Upper lobe of left lung (tissue), 6 donors: Measurements from ENCODE around the gene PRKACB. TPM values are rescaled to one million over a fixed set of nuclear protein-coding genes. Genes with fewer than 3 reads are reported as not detected.
"Not testable (repeated sequence)": the region's sequence is repeated elsewhere in the genome, so short reads cannot be mapped to it uniquely, and the experiment has no call there.

Experiments used
- ATAC-seq, 2 donors: fragments of 200-7000 bp; cut with Tn5 transposase; one replicate each; pipeline ENCODE4 v1.9.1; 2022; ENCODE audit warnings: mild to moderate bottlenecking in 2 of 2, moderate library complexity in 2 of 2; ENCODE audit not compliant: low FRiP score in 2 of 2
- DNase-seq, 2 donors: peaks; one replicate each; pipeline ENCODE4 v3.0.0-alpha.2; 2019 to 2020
- H3K27ac ChIP-seq, 4 donors: fragments of 200-600 bp; sonication (generic); one replicate each; pipeline ENCODE4 v1.5.1; 2016 to 2019
- H3K27me3 ChIP-seq, 4 donors: fragments of 200-600 bp; sonication (generic); one replicate each; pipeline ENCODE4 v1.5.1; 2017 to 2019
- H3K36me3 ChIP-seq, 4 donors: fragments of 200-600 bp; sonication (generic); one replicate each; pipeline ENCODE4 v1.5.1; 2016 to 2019
- H3K4me1 ChIP-seq, 4 donors: fragments of 200-600 bp; sonication (generic); one replicate each; pipeline ENCODE4 v1.5.1; 2018 to 2019
- H3K4me3 ChIP-seq, 4 donors: fragments of 200-600 bp; sonication (generic); one replicate each; pipeline ENCODE4 v1.5.1; 2017 to 2019; ENCODE audit warnings: mild to moderate bottlenecking in 2 of 4, moderate library complexity in 1 of 4
- H3K9me3 ChIP-seq, 4 donors: fragments of 200-600 bp; sonication (generic); one replicate each; pipeline ENCODE4 v1.5.1; 2018 to 2019
- CTCF ChIP-seq, 6 experiments: fragments of 450-650 bp in 4 of 6; fragments of 200-600 bp in 2 of 6; sonication (generic) in 2 of 6; IDR thresholded peaks; one replicate each; pipeline ENCODE4 v1.5.1; 2016 to 2019; ENCODE audit warnings: antibody characterized with exemption in 6 of 6
- EP300 ChIP-seq, 4 donors: sonication (generic); formaldehyde crosslinking; IDR thresholded peaks; one replicate each; pipeline ENCODE4 v1.5.1; 2017; ENCODE audit warnings: antibody characterized with exemption in 4 of 4, control low read depth in 2 of 4
- POLR2A ChIP-seq, 4 donors: fragments of 450-650 bp; IDR thresholded peaks; one replicate each; pipeline ENCODE4 v1.5.1; 2016 to 2017; ENCODE audit warnings: antibody characterized with exemption in 4 of 4, mild to moderate bottlenecking in 2 of 4
- POLR2AphosphoS5 ChIP-seq, 2 donors: sonication (generic); formaldehyde crosslinking; IDR thresholded peaks; one replicate each; pipeline ENCODE4 v1.5.1; 2017; ENCODE audit warnings: antibody characterized with exemption in 2 of 2
- WGBS, 2 donors: methylation state at CpG; one replicate each; pipeline ENCODE4 v1.1.5; 2017 to 2018; 5-methylcytosine and 5-hydroxymethylcytosine counted together
- total RNA-seq, 6 donors: library from RNA; depleted of rRNA in 4 of 6; stranded (reverse); fragments of >200 nt in 4 of 6; gene quantifications; one replicate each; pipeline versions ENCODE4 v1.1.0 to v1.2.1, GENCODE V29; 2016 to 2021
- donor health status: DM: no; HTN: no; CAD: no; lungs with moderate emphysema.
- donor health status: DM: no; HTN: yes; CAD: no; lungs with severe emphysema.

The PRKACB gene
- total RNA-seq, 6 donors from 2014 or later: 7.9 to 27.8 (median 18.3) TPM

GRCh38 chr1:84103197-84103992 lies 40.7 kb upstream of the PRKACB start:
- DNase-seq (peak in 1 of 2 donors; percentile 49), ATAC-seq (peak; percentile 43 to 96)
- TF ChIP-seq EP300 (IDR thresholded peaks at IDR 0.05) (no peak), POLR2A (IDR thresholded peaks at IDR 0.05) (no peak), POLR2AphosphoS5 (IDR thresholded peaks at IDR 0.05) (no peak), CTCF (IDR thresholded peaks at IDR 0.05) (no peak)
- no peaks in the 10 kb centered on the region for H3K9me3 ChIP-seq
- no peaks in the 10 kb centered on the region for H3K36me3 ChIP-seq
- WGBS, 2 donors: 69 to 73% methylated on average over 3 of the region's 3 CpGs
- H3K4me3 ChIP-seq: no peak overlapping the region
- no peak overlapping the region for H3K27ac ChIP-seq
- H3K4me1 ChIP-seq: no peaks in the 10 kb centered on the region
- H3K27me3 ChIP-seq: no peaks in the 10 kb centered on the region

GRCh38 chr1:84107538-84107937 lies 36.5 kb upstream of the PRKACB start:
- H3K4me1 ChIP-seq, H3K9me3 ChIP-seq, H3K4me3 ChIP-seq, ATAC-seq, H3K27ac ChIP-seq, H3K27me3 ChIP-seq, H3K36me3 ChIP-seq, DNase-seq: not testable (repeated sequence)
- 76 to 88% methylated on average over 1 of the region's 1 CpG for WGBS, 2 donors

GRCh38 chr1:84107955-84108354 lies 36.1 kb upstream of the PRKACB start:
- Histone ChIP-seq H3K27me3 (no peaks in the 10 kb centered on the region), H3K4me1 (no peaks in the 10 kb centered on the region), H3K9me3 (no peaks in the 10 kb centered on the region), H3K36me3 (no peaks in the 10 kb centered on the region), H3K4me3 (no peak overlapping the region), H3K27ac (no peak overlapping the region)
- DNase-seq (no peak), ATAC-seq (no peak)
- TF ChIP-seq POLR2A (IDR thresholded peaks at IDR 0.05) (no peak), POLR2AphosphoS5 (IDR thresholded peaks at IDR 0.05) (no peak), CTCF (IDR thresholded peaks at IDR 0.05) (no peak), EP300 (IDR thresholded peaks at IDR 0.05) (no peak)
- WGBS, 2 donors: 99 to 100% methylated on average over 2 of the region's 2 CpGs

- ATAC-seq (no peak), DNase-seq (no peak)
- WGBS, 2 donors: 93 to 96% methylated on average over 3 of the region's 3 CpGs
- Histone ChIP-seq H3K4me3 (no peak overlapping the region), H3K27ac (no peak overlapping the region), H3K4me1 (no peaks in the 10 kb centered on the region), H3K27me3 (no peaks in the 10 kb centered on the region), H3K36me3 (no peaks in the 10 kb centered on the region), H3K9me3 (no peaks in the 10 kb centered on the region)
- TF ChIP-seq POLR2A (IDR thresholded peaks at IDR 0.05) (no peak), CTCF (IDR thresholded peaks at IDR 0.05) (no peak), EP300 (IDR thresholded peaks at IDR 0.05) (no peak), POLR2AphosphoS5 (IDR thresholded peaks at IDR 0.05) (no peak)
Observed at GRCh38 chr1:84108900-84109578, 35.0 kb upstream of the PRKACB start.

GRCh38 chr1:84110629-84111028 lies 33.4 kb upstream of the PRKACB start:
- ATAC-seq (no peak), DNase-seq (no peak)
- no peaks in the 10 kb centered on the region for H3K36me3 ChIP-seq
- H3K27me3 ChIP-seq: no peaks in the 10 kb centered on the region
- WGBS, 2 donors: 83 to 85% methylated on average over 1 of the region's 1 CpG
- TF ChIP-seq POLR2A (IDR thresholded peaks at IDR 0.05): no peak
- TF ChIP-seq POLR2AphosphoS5 (IDR thresholded peaks at IDR 0.05): no peak
- no peak for TF ChIP-seq EP300 (IDR thresholded peaks at IDR 0.05)
- no peak for TF ChIP-seq CTCF (IDR thresholded peaks at IDR 0.05)
- no peak overlapping the region for H3K27ac ChIP-seq
- H3K4me1 ChIP-seq: no peaks in the 10 kb centered on the region
- no peak overlapping the region for H3K4me3 ChIP-seq
- H3K9me3 ChIP-seq: no peaks in the 10 kb centered on the region
